Peyer's patch (tissue), 4 donors: ENCODE measurements around the gene PALLD. TPM values are rescaled to one million over a fixed set of nuclear protein-coding genes. Genes with fewer than 3 reads are reported as not detected.

Experiments
- DNase-seq, 3 donors: peaks; one replicate each; pipeline ENCODE4 v3.0.0-alpha.2; 2017 to 2019
- H3K27ac ChIP-seq, 4 donors: fragments of 200-600 bp; sonication (generic); one replicate each; pipeline ENCODE4 v1.5.1; 2016 to 2019
- H3K27me3 ChIP-seq, 2 donors: fragments of 200-600 bp; sonication (generic); one replicate each; pipeline ENCODE4 v1.5.1; 2019
- H3K36me3 ChIP-seq, 3 donors: fragments of 200-600 bp; sonication (generic); one replicate each; pipeline ENCODE4 v1.5.1; 2016 to 2019
- H3K4me1 ChIP-seq, 4 donors: fragments of 200-600 bp; sonication (generic); one replicate each; pipeline ENCODE4 v1.5.1; 2016 to 2019
- H3K4me3 ChIP-seq, 4 donors: fragments of 200-600 bp; sonication (generic); 1 replicate in 3 of 4; 2 replicates in 1 of 4; pipeline ENCODE4 v1.5.1; 2016 to 2019; ENCODE audit warnings: mild to moderate bottlenecking in 1 of 4
- H3K9me3 ChIP-seq, 4 donors: fragments of 200-600 bp; sonication (generic); one replicate each; pipeline ENCODE4 v1.5.1; 2016 to 2019; ENCODE audit warnings: mild to moderate bottlenecking in 1 of 4
- CTCF ChIP-seq, 6 experiments: fragments of 450-650 bp in 4 of 6; fragments of 200-600 bp in 2 of 6; sonication (generic) in 1 of 6; IDR thresholded peaks; one replicate each; pipeline ENCODE4 v1.5.1; 2017 to 2019; ENCODE audit warnings: antibody characterized with exemption in 6 of 6, mild to moderate bottlenecking in 3 of 6, moderate library complexity in 1 of 6
- POLR2A ChIP-seq, 2 donors: fragments of 450-650 bp; IDR thresholded peaks; one replicate each; pipeline ENCODE4 v1.5.1; 2017; ENCODE audit warnings: antibody characterized with exemption in 2 of 2, mild to moderate bottlenecking in 2 of 2, moderate library complexity in 2 of 2
- total RNA-seq, 4 donors: library from RNA; depleted of rRNA; stranded (reverse); fragments of >200 nt; gene quantifications; one replicate each; pipeline ENCODE4 v1.1.0, GENCODE V29; 2016

PALLD gene
- total RNA-seq, 4 donors from 2014 or later = 68.0 to 175 (median 78.4) TPM

DNA sequence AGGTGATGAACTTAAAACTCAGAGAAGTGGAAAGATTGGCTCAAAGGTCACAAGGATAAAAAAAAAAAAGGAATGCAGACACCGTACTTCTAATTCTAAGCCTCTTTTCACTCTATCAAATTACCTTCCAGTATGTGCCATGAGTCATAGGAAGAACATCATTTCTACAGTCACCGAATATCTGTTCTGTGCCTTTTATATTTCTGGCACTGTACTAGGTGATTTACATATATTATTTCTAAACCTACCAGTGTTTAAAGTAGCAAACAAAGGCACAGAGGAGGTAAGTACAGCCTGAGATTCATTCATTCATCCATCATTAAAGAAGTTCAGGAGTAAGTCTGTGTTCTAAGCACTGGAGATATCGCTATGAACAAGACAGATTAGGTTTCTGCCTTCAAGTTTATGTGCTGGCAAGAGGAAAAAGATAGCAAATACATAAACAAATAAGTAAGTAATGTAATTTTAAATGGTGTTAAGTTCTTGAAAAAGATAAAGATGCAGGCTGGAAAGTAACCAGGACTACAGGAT, 65.3 kb downstream of the PALLD start:
- TF ChIP-seq POLR2A (IDR thresholded peaks at IDR 0.05) = no peak
- no peak for TF ChIP-seq CTCF (IDR thresholded peaks at IDR 0.05)
- Histone ChIP-seq H3K27ac (no peak overlapping the region), H3K9me3 (no peaks in the 10 kb centered on the region), H3K4me1 (peaks cover 0 to 9% (median 0%) of the 10 kb centered on the region in 4 donors), H3K36me3 (no peaks in the 10 kb centered on the region), H3K4me3 (no peak overlapping the region), H3K27me3 (no peaks in the 10 kb centered on the region)
- DNase-seq = no peak

- Histone ChIP-seq H3K36me3 (no peaks in the 10 kb centered on the region), H3K4me1 (peaks cover 0 to 7% (median 0%) of the 10 kb centered on the region in 4 donors), H3K27me3 (no peaks in the 10 kb centered on the region), H3K4me3 (no peak overlapping the region), H3K9me3 (no peaks in the 10 kb centered on the region), H3K27ac (no peak overlapping the region)
- TF ChIP-seq CTCF (IDR thresholded peaks at IDR 0.05) (no peak), POLR2A (IDR thresholded peaks at IDR 0.05) (no peak)
- no peak for DNase-seq
These were observed 67.2 kb downstream of the PALLD start for GRCh38 chr4:168564023-168564422.

DNA sequence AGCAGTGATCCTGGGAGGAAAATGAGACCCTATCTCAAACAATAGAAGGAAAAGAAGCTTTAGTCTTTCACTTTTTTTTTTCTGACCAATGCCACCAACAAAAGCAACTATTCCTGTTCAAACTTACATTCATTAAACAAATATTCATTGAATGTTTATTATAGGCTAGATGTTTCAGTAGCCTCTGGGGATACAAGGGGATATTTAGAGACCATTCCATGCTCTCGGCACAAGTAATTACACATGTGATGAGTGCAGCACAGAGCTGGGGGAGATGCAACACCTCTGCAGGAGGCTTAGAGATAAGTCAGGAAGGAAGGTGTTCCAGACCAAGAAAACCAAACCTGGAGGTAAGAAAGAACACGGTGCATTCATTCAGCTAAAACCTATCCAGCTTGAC, 68.3 kb downstream of the PALLD start:
- Histone ChIP-seq H3K27me3 (no peaks in the 10 kb centered on the region), H3K4me1 (peaks cover 0 to 5% (median 0%) of the 10 kb centered on the region in 4 donors), H3K9me3 (no peaks in the 10 kb centered on the region), H3K27ac (no peak overlapping the region), H3K4me3 (no peak overlapping the region), H3K36me3 (no peaks in the 10 kb centered on the region)
- no peak for DNase-seq
- TF ChIP-seq POLR2A (IDR thresholded peaks at IDR 0.05) (no peak), CTCF (IDR thresholded peaks at IDR 0.05) (no peak)

- no peaks in the 10 kb centered on the region for H3K27me3 ChIP-seq
- H3K4me1 ChIP-seq = no peaks in the 10 kb centered on the region
- no peaks in the 10 kb centered on the region for H3K36me3 ChIP-seq
- no peak for TF ChIP-seq CTCF (IDR thresholded peaks at IDR 0.05)
- TF ChIP-seq POLR2A (IDR thresholded peaks at IDR 0.05) = no peak
- no peak overlapping the region for H3K4me3 ChIP-seq
- H3K9me3 ChIP-seq = no peaks in the 10 kb centered on the region
- DNase-seq = no peak
- no peak overlapping the region for H3K27ac ChIP-seq
These were observed 69.9 kb downstream of the PALLD start for GRCh38 chr4:168566726-168567125.

- no peaks in the 10 kb centered on the region for H3K9me3 ChIP-seq
- TF ChIP-seq POLR2A (IDR thresholded peaks at IDR 0.05) (no peak), CTCF (IDR thresholded peaks at IDR 0.05) (no peak)
- H3K4me1 ChIP-seq = no peaks in the 10 kb centered on the region
- peak in 1 of 3 donors; percentile 53 for DNase-seq
- H3K27ac ChIP-seq = peak overlapping the region in 1 of 4 donors; percentile 16
- no peak overlapping the region for H3K4me3 ChIP-seq
- H3K27me3 ChIP-seq = no peaks in the 10 kb centered on the region
- H3K36me3 ChIP-seq = no peaks in the 10 kb centered on the region
These were observed 72.4 kb downstream of the PALLD start for GRCh38 chr4:168569066-168569930.
